ENCODE measurements around the gene ALX3.
"Not testable (repeated sequence)": the region's sequence is repeated elsewhere in the genome, so short reads cannot be mapped to it uniquely, and the experiment has no call there.

Gene ALX3

DNA sequence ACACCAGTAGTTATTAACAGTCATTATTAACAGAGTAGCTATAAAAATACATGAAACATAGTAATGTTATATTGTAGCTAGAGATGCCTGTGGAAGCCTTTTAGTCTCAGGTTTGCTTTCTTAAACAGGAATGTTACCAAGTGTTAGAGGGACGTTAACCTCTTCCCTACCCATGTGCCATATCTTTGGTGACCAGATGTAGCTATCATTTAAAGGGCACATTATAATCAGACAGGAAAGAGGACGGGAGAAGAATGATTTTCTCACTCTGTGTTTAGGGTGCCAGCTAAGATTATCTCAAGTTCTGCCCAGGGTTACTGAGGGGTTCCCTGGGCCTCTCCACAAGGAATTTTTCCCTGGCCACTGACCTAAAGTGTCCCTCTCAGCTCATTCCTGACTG lies 20.9 kb upstream of the ALX3 start:
- DNase-seq (ENCODE audit: low read depth, low spot score): no peak
- H3K27ac ChIP-seq: no peak overlapping the region

DNA sequence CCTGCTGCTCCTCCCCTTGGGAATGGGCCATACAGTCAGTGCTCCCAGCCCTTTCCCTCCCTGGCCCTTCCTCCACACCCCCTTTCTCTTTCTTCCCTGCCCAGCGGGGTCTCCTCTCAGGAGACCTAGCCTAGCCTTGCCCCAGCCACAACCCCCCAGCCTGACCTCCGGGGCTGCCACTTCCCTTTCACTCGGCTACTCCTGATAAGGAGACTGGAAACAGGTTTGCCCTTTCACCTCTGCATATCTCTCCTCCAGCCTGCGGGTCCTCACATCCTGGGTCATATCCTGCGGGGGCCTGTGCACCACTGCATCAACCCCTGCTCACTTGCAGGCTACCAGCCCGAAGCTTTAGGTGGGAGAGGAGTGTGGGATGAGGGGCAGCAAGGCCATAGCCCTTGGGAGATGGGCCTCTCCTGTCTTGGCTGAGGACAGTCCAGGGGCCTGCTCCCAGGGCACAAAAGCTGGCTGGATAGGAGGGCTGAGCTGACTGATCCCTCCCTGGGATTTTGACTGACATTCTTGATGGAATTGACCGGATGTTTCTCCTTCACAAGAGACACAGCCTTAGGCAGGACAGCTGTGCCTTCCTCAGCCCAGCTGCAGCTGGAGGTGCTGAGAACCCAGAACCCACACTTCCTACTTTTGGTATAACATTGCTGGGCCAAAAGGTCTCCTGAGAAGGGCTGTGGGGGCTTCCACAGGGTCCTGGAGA lies 19.2 kb upstream of the ALX3 start:
- no peak overlapping the region for H3K27ac ChIP-seq
- no peak for DNase-seq (ENCODE audit: low read depth, low spot score)

DNA sequence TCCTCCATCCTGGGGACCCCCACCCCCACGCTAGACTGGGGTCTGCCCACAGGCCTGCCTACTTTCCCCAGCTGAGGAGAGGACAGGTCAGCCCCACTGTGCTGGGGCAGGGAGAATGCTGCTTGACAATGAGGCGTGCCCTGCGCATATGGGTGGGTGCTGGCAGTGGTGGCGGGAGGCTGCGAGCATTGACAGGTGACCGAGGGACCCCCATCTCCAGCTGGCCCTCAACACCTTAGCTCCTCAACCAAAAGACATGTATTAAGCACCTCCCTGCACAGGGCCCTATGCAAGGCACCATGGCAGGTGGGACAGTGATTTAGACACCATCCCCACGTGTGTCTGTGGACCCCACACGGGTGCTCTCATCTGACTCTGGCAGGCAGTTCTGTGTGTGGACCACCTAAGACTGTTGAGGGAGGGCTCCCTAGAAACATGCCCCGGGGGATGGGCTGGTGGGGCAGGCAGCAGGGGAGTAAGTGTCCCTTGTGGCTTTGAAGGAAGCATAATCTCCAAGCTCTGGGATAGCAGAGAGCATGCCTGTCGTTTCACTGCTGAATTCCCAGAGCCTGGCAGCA lies 18.4 kb upstream of the ALX3 start:
- no peak overlapping the region for H3K27ac ChIP-seq
- no peak for DNase-seq (ENCODE audit: low read depth, low spot score)

DNA sequence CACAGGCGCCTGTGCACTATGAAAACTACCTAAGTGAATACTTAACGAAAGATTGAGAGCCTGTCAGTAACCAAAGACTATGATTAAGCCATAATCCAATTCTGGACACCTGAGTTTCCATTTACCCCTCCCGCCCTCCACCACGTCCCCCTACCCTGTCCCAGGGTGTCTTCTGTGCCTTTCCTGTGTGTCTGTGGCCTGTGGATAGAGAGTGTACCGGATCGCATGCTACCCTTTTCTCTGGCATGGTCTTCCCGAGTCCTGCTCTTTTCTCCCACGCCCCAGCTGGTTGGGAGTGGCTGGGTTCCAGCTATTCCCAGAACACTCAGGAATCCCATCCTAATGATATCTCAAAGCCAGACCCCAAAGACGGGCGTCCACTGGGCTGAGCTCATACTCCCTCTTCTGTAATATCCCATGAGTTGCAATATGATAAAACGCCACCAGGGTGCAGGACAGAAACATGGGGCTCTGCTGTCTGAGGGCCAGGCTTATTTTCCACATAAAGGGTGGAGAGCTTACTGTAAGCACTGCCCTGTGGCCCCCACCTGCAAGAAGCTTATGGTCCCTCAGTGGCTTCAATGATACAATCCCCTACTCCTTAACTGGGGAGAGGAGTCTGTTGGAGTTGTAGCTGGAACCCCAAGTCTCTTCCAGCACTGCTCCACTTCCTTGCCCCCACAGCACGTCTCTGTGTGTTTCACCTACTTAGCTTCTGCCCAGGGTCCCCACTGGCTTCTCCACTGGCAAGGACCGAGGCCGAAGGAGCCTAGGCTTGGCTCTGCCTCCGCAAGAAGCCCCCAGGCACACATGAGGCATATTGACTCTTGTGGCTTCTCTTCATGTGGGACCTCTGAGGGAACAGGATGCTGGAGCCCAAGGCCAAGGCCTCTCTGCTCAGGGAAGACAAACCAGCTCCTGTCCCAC lies 17.6 kb upstream of the ALX3 start:
- no peak for DNase-seq (ENCODE audit: low read depth, low spot score)
- no peak overlapping the region for H3K27ac ChIP-seq

DNA sequence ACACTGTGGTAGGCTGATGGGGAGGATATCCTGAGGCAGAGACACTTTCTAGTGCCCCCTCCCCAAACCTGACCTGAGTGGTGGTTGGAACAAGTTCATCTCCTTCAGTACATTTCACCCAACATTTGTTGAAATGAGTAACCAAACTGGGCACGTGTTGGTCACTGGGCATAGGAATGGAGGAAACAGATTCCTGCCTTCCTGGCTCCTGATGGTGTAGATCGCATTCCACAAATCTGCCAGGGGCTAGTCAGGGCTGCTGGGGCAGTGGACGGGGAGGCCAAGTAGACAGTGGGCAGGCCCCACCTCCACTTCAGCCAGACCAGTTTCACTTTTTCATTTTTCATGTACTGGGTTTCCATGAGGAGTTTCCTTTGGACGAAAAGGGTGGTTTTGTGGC lies 16.5 kb upstream of the ALX3 start:
- no peak overlapping the region for H3K27ac ChIP-seq
- no peak for DNase-seq (ENCODE audit: low read depth, low spot score)

DNA sequence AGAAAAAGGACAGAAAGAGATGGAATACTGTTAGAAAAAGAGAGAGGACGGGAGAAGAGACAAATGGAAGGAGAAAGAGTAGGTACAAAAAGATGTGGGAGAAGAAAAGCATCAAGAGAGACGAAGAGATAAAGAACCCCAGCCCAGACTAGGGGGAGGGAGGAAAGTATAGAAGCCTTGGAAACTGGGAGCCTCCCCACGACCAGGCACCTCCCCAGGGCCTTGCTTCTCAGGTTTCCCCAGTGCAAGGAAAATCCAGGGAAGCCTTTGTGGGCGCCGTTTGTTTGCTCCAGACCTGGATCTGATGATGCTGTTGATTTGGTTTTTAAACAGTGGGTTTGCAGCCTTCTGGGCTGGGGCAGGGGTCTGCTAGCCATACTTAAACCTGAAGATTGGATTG lies 15.2 kb upstream of the ALX3 start:
- no peak for DNase-seq (ENCODE audit: low read depth, low spot score)

DNA sequence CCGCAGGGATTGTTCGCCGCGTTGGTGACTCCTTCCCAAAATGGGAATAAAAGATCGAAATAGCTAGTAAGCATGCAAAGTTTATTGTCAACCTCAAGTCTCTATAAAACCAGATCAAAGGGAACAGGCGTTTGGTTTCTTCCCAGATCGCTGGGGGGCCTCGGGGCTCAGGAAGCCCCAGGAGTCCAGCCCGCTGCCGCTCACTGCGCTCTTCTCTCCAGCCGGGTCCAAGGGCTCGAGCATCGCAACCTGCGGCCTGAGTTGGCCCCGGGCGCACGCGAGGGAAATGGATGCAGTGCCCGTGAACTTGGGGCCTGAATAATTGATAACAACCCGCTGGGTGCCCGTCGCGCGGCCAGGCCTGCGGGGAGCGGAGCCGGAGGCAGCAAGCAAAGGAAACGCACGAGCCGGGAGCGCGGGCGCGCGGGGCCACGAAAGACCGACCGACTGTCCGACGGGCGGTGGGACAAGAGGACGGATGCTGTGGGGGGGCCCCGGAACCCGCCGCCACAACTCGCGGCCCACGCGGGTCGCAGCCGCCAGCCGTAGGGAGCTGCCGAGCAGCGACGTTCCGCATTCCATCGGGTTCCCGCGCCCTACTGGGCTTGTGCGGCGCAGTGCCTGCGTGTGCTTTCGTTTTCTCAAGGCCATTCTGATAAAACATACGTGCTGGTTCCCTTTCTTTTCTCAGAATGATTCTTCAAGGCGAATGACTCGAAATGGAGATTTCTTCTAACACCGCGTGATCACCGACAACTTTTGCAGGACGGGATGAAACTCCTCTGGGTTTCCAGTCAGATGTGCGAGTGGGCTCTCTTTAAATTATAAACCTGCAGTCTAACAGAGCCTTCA lies 14.0 kb upstream of the ALX3 start:
- H3K27ac ChIP-seq: no peak overlapping the region

More for the DNA sequence above, 15.2 kb upstream of the ALX3 start:
- H3K27ac ChIP-seq: no peak overlapping the region

DNA sequence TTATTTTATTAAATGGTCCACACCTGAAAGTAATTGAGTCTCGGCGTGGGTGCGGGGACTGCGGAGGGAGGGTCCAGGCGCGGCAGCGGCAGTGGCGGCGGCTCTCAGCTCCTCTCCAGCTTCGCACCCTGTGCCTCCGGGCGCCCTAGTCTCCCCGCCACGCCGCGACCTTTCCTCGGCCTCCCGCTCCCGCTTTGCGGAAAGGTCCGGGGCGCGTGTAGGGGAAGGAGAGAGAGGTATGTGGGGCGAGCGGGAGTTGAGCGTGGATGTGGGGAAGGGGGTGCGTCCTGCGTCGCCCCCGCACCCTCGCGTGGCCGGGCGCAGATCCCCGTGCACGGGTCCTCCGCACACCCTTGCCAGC lies 13.4 kb upstream of the ALX3 start:
- H3K27ac ChIP-seq: no peak overlapping the region
- DNase-seq (ENCODE audit: low read depth, low spot score): no peak

More for the DNA sequence above, 14.0 kb upstream of the ALX3 start:
- DNase-seq (ENCODE audit: low read depth, low spot score): no peak

DNA sequence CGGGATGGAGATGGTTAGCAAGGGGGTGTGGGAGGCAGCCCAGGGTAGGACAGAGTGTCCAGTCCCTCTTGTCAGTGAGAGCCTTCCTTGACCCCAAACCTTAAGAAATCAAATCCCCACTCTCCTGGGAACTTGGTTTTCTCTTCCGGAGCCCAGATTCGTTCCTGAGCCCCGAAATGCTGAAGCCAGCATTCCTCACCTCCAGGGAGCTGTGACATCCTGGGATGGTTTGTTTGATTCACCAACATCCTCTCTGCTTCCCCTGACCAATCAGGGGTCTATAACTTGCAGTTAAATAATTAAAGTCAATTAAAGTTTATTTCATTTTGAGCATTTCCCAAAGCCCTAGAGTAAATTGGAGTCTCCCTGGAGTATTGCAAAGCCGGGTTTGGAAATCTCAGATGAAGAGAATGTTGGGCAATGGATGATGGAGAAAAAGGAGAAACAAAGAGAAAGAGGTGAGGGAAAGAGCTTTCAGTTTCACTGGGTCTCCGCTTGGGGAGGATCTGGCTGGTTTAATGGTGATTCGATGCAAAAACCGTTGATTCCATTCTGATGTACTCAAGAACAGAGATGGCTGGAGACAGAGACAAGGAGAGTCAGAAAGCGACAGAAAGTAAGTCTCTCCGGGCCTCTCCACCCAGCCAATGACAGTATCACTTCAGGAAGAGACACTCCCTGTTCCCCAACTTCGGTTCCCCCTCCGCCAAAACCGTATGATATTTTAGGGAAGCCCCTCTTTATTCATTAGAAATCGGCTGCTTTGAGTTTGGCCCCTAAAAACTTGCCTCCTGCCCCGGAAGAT lies 12.8 kb upstream of the ALX3 start:
- no peak for DNase-seq (ENCODE audit: low read depth, low spot score)
- H3K27ac ChIP-seq: no peak overlapping the region

DNA sequence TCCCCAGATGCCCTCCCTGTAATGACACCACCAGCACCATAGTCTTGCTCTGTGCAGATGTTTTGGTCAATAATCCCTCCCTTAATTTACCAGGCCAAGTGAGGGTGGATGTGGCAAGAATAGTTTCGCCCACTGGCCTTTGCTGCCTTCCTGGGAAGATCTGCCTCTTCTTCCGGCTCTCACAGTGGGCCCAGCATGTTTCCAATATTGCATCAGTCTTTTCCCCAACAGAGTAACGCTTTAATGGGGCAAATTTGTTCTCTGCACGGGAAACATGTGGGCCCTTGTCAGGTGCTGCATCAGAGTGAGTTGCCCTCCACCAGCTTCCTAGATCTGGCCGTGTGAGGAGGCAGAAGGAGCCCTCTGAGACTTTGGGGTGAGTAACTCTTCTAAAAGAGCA lies 12.0 kb upstream of the ALX3 start:
- no peak for DNase-seq (ENCODE audit: low read depth, low spot score)
- H3K27ac ChIP-seq: no peak overlapping the region

DNA sequence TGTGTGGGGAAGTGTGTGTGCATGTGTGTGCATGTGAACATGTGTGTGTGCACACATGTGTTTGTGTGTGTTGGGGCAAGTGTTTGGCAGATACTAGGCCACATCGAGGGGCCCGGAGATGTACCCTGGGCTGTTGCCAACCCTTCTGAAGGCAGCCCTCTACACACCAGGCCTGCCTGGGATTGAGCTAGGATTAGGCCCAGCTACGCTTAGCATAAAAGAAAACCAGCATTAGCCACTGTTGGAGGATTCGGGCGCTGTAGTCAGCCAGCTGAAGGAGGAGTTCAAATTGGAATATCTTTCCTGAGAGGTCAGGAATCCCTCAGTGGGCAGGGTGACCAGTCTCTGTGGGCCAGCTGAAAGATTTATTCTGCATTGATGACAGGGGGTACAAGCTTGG lies 10.6 kb upstream of the ALX3 start:
- DNase-seq (ENCODE audit: low read depth, low spot score): no peak
- no peak overlapping the region for H3K27ac ChIP-seq

DNA sequence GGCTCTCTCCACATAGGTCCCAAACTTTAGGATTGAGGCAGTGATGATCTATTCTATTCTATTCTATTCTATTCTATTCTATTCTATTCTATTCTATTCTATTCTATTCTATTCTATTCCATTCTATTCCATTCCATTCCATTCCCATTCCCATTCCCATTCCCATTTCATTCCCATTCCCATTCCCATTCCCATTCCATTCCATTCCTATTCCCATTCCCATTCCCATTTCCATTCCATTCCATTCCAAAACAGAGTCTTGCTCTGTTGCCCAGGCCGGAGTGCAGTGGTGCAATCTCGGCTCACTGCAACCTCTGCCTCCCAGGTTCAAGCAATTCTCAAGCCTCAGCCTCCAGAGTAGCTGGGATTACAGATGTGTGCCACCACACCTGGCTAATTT lies 9.5 kb upstream of the ALX3 start:
- not testable (repeated sequence) for H3K27ac ChIP-seq; DNase-seq (ENCODE audit: low read depth, low spot score)

DNA sequence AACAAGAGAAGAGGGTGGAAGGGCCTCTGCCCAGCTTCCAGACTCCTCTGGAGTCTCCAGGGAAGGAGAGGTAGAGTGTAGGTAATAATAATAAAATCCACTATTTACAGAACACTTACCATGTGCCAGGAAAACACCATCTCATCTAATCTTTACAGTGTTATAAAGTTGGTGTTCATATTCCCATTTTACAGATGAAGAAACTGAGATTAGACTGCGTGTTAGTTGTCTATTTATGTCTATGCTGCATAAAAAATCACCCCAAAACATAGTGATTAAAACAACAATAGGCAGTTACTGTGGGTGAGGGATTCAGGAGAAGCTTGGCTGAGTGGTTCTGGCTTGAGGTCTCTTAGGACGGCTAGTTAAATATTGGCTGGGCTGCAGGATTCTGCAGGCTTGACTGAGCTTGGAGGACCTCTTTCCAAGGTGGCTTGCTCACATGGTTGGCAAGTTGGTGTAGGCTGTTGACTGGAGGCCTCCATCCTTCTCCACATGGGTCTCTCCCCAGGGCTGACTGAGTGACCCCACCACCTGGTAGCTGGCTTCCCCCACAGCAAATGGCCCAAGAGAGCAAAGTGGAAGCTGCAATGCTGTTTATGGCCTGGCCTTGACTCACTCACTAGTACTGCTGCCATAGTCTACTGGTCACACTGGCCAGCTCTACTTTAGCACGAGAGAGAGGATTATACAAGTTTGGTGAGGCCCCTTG lies 6.5 kb upstream of the ALX3 start:
- H3K27ac ChIP-seq: no peak overlapping the region
- no peak for DNase-seq (ENCODE audit: low read depth, low spot score)

DNA sequence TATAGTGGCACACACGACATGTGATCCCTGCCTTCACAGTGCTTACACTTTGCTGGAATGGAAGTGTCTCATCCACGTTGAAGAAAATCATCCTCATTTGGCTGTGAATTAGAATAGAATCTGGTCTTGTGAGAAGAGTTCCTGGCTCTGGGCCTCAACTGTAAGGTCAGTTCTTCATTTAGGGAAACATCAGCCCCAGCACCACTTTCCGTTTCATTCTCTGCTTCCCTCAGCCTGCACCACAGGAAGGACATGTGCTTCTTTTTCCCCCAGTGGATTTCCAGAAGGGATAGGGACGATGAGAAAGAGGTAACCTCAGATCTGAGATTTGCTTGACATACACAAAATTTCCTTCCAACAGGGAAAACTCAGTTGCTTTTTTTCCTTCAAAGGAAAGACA lies 3.7 kb upstream of the ALX3 start:
- DNase-seq (ENCODE audit: low read depth, low spot score): no peak
- no peak overlapping the region for H3K27ac ChIP-seq

DNA sequence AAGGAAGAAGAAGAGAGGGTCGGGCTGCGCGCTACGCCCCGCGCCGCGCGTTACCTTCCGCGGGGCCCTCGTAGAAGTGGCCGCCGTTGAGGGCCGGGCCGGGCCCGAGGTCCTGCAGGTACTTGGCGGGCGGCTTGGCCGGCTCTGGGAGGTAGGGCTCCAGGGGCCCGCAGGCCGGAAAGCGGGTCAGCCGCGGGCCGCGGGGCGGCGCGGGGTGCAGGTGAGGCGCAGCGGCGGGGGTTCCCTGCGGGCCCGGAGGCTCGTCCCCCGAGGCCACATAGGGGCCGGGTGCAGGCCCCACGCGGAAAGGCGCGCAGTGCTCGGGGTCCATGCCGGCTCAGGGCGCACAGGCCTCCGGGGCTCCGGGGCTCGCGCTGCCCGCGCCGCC lies 196 bp downstream of the ALX3 start:
- H3K27ac ChIP-seq: no peak overlapping the region
- DNase-seq (ENCODE audit: low read depth, low spot score): no peak

DNA sequence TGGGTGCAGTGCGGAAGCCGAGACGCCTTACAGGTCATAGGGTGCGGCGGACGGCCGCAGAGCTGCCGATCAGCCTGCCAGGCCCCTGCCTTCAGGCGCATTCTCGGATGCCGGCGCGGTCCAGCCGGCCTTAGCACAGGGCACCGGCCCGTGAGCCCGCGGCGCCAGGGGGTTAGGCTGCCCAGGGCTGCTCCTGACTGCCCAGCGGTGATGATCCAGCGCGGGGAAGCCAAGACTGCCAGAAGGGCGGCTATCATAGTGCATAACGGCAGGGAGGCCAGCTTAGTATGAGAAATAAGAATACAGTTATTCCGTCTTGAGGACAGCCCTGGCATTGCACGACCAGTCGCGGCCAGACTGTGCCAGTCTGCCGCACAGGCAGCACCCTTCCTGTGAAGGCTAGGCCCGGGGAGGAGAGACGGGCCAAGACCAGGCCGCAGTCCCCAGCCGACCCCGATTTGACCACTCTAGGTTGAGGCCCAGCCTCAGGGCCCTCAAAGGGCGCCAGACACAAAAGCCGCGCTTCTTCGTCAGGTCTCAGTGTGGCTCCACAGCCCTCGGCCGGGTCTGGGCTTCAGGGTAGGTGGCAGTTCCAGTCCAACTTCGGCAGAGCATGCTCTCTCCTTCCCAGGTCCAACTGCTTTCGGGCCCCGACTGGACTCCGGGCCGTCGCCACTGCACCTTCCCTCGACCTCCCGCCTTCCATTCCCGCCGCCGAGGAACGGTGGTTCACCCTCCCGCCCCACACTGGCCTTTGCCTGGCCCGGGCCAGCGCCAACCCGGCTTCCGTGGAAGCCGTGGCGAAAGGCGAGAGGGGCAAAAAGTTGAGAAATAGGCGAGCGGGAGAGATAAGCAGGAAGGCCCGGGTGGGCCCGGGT lies 829 bp downstream of the ALX3 start:
- H3K27ac ChIP-seq: no peak overlapping the region
- DNase-seq (ENCODE audit: low read depth, low spot score): no peak

DNA sequence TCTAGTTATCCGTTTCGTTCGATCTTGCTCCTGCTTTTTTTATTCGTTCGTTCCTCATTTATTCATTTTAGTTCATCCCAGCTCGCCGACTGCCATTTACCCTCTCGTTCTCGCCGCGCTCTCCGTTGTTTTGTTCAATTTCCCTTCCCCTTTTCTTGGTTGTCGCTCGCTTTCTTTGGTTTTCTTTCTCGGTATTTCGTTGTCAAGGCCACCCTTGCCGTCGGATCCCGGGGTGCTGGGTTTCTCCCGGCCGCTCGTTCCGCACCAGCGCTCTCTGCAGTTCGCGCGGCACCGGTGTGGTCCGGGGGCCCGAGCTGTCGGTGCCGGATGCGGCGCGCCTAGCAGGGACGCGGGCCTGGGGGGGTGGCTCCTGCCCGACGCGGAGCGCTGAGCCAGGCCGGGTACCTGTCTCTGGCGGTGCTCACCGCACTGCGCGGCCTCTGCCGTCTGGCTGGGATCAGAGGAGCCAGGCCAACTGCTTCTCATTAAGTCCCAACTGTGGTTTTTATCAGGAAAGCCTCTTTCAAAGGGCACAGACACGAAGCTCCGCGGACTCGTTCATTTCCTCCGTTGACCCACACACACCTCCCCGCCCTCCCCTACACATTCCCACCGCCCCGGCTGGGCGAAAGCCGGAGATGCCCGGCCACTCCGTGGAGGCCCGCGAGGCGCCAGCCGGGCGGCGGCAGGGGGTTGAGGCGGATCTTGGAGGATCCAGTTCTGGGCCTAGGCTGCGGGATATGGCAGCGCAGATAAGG lies 1.6 kb downstream of the ALX3 start:
- no peak for DNase-seq (ENCODE audit: low read depth, low spot score)
- H3K27ac ChIP-seq: no peak overlapping the region
